HG02588 (cell line): ENCODE results near the gene PCSK6.
A peak's percentile ranks its signal among the peaks of the same experiment; 100 is the strongest.
"Not testable (repeated sequence)": the region's sequence is repeated elsewhere in the genome, so short reads cannot be mapped to it uniquely, and the experiment has no call there.

Experiments
- ATAC-seq: cut with Tn5 transposase; IDR thresholded peaks from one replicate; pipeline ENCODE4 v1.9.1; 2021; ENCODE audit warnings: mild to moderate bottlenecking, moderate library complexity; ENCODE audit not compliant: unreplicated experiment

The PCSK6 gene

DNA sequence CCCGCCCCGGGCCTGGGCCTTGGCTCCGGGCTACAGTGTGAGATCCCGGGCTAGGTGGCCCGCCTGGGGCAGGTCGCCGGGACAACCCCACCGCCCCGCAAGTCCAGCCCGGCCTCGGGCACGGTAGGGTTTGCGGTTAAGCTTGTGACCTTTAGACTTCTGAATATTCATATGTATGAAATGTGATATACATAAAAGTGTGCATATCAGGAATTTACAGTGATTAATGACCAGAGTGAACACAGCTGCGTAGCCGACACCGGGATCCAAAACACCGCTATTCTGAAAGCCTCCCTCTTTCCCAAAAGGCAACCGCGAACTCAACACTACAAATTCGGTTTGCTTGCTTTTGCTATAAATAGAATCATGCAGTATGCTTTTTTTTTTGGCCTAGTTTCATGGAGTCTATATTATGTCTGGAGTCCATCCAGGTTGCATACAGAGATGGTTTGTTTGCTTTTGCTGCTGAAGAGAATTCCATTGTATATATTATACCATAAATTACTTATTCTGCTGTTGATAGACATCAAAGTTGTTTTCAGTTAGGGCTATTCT lies 193.8 kb downstream of the PCSK6 start:
- no peak for ATAC-seq

DNA sequence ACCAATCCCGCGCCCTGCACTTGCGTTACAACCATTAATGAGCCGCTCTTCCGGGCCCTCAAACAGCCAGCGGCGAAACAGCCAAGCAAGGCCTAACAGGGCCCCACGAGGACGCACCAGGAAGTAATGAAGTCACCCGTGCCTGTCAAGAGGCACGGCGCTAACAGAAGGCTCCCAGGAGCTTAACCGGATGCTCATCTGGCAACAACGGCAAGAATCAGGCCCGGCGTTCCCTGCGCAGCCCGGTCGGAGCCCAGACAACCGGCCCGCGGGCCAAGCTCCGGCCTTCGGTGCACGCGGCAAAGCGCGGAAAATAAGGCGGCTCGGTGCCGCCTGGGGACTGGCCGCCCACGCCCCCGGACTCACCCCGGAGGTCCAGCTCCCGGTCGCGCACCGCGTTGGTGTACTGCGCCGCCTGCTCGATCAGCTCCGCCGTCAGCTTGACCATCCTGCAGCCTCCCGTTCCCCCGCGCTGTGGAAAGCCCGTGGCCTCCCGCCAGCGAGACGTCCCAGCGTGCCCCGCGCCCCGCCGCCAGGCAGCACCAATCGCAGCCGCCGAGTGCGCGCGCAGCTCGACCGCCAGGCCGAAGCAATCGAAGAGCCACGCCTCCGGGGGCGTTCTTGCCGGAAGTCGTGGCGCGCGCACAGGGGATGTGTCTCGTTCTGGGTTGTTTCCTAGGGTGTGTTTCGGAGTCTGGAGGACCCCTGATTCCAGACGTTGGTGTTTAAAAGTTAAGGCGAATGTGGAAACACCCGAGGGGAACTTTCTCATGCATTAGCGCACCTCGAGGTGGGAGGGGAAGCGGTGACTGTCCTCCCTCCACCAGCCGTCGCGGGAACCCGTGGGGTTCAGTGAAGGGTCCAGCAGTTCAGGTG lies 194.5 kb downstream of the PCSK6 start, which contains the start of gene SNRPA1:
SNRPA1 (minus strand) TSS at position 518 of the 876 bp plus-strand sequence; CDS start at position 448, 70 bp downstream.
- ATAC-seq = peak; percentile 73

DNA sequence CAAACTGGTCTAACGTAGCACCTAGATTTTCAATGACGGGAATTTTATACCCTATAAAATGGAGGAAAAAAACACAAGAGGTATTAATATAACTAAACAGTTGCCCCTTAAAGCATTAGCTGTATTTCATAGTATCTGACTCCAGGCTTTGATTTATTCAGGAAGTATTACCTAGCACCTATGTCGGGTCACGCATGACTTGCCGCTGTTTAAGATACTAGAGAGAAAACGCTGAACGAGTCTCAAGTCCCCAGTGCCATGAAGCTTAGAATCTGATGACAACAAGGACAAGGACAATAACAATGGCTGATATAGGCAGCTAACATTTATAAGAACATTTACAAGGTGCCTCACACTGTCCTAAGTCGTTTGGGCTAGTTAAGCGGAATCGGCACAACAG lies 196.4 kb downstream of the PCSK6 start:
- ATAC-seq = no peak

DNA sequence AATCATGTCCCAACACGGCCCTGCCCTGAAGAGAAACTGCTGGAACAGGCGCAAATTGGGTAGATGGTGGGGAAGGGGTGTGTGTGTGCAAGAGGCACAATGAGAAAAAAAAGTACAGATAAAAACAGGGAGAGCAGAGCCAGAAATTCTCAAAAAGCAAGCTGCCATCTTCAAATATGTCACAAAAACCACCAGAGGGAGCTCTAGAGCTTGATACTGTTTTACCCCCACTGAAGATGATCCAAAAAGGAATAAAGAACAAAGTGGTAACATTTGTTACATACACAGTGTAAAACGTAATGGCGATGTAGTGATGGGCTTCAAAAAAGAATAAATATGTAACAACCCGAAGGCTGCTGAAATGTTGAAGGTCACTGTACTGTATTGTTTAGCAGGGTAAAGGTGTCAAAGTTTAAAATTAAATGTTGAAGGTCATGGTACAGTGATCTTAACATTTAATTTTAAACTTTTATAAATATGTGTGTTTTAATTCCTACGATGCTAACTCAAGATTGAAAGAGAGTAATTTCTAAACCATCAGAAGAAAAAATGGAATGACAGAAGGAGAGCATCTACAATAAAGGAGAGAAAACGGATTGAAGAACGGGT lies 200.5 kb downstream of the PCSK6 start:
- ATAC-seq = no peak

DNA sequence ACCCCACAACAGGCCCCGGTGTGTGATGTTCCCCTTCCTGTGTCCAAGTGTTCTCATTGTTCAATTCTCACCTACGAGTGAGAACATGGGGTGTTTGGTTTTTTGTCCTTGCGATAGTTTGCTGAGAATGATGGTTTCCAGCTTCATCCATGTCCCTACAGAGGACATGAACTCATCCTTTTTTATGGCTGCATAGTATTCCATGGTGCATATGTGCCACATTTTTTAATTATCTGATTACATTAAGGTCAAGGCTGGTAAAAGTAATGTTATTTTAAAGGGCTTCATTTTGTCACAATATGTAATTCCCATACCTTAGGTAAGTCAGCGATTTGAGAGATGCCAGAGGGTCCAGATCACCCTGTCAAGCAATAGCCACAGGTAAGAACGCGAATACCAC lies 202.2 kb downstream of the PCSK6 start:
- ATAC-seq = not testable (repeated sequence)

DNA sequence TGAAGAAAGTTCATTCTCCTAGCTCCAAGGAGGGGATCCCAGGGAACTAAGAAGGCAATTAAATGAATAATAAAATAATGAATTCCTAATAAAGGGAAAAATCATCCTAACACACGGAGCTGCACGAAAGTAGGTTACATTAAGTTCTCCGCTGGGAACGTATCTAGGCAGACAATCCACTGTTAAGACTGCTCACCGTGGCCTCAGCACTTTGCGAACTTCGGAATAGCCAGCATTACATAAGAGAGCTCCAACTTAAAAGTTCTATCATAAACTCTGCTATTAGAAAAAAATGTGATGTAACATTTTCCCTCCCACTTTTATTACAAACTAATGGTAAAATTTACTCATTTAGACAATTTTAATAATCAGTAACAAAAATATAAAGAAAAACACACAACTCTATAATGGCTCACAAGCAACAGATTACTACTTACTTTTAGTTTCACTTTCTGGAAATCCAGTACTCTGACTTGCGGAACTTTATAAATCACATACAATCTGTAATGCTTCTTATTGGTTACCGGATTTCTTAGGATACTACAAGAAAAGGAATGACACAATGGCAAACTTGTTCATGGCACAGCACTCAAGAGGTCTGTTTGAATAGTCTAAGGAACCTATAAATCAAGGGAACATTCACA lies 202.9 kb downstream of the PCSK6 start:
- no peak for ATAC-seq

DNA sequence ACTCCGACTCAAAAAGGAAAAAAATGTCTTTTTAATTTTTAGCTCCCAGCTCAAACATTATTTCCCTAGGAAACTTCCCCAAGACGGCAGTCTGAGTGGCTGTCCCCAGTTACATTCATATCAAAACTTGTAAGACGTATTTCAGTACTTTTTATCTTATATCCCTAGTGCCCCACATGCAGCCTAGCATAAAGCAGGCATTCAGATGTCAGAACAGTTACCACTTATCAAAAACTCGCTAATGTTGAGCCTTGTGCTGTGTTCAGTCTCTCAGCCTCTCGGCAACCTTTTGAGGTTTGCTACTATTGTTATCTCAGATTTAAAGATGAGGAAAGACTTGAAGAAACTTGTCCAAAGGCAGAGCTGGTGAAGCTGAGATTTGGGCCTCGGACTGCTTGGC lies 205.6 kb downstream of the PCSK6 start:
- ATAC-seq = no peak

DNA sequence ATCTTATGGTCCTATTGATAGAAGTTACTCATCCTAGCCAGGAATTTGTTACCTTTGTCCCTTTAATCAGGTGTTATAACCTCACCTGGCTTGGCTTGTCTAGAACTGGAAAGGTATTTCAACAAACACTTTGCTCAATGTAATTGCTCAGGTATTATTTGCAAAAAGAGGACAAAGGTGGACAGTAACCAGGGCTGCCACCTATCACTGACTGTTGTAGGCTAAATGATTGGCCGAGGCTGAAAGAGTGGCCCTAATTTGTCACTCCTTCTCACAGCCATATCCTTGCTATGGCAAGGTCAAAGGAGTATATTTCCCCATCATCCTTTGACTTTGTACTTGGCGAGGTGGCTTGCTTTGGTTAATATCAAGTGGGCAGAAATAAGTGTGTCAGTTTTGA lies 209.5 kb downstream of the PCSK6 start:
- no peak for ATAC-seq

DNA sequence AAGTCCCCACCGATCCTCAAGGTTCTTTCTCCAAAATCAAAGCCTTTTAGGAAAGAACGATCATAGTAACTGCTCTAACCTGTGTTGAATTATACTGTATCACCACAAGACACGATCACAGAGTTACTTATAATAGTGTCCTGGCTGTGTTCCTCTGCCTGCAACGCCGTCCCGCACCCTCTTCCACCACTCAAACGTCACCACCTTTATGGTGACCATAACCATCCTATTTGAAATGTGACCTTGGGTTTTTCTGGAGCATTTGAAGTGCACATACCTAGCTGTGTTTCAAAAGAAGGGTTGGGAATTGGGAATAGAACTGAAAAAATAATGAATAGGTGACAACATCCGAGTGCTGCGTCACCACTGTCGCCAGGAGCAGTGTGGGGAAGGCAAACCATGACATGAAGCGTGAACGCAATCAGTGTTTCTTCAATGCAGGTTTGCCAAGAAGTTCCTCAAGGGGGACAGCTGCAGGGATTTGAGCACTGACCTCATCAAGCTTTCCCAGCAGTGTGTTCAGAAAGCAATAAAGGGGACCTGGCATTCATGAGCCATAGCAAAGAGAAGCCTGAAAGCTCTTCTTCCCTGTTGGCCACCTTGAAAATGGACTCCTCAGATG lies 211.5 kb downstream of the PCSK6 start:
- ATAC-seq = no peak

DNA sequence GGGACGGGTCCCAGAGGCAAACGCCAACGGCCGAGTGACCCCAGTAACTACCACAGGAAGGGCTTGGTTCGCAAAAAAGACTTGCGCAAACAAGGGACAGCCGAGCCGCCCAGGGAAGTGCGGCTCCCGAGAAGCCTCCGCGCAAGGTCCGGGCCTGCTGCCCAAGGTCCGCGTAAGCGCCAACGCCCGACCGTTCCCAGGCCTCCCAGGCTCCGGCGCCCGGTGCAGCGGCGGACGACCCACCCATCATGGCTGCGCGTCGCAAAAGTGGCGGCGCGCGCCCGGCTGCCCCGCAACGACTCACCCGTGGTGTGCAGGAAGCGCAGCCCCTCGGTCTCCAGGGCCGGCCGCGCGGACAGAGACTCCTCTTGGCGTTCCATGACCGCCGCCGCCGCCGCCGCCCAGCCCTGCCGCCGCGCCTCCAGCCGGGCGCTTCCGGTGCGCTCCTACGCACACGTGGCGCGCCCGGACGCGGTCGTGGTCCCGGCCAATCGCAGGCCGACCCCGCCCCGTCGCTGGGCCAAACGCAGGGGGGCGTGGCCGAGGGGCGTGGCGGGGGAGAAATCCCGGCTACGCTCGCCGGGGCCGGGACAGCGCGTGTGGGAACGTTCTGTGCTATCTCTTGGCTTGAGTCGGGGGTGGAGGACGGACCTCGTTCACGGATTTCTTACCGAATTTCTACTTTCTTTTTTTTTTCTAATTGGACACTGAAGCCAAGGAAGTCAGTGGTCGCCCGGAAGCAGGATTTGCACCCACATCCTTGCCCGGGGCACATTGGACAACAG lies 212.3 kb downstream of the PCSK6 start, which contains the start of gene SELENOS:
SELENOS (minus strand) TSS at position 448 of the 785 bp plus-strand sequence; CDS start at position 380, 68 bp downstream.
- ATAC-seq = peak; percentile 90

DNA sequence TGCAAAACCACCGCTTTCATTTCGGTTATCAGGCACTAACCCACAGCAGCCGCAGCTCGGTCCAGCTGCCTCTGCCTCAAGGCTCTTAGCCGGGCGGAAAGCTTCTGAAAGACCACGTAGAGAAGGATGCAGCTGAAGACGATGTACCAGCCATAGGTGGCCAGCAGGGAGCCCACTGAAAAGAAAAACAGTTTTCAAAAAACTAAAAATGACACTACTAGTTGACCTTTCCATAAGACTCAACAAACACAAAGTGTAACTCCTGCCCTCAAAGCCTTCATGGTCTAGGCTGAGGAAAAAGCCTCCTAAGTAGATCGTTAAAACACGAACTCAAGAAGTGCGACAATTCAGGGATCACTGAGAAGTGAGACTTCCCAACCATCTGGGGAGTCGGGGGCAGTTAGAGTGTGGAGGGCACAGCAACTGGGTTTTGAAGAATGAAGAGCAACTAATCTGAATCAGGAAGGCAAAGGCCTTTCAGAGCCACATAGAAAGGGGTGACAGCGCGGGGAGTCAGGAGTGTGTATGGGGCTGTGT lies 212.9 kb downstream of the PCSK6 start:
- no peak for ATAC-seq

DNA sequence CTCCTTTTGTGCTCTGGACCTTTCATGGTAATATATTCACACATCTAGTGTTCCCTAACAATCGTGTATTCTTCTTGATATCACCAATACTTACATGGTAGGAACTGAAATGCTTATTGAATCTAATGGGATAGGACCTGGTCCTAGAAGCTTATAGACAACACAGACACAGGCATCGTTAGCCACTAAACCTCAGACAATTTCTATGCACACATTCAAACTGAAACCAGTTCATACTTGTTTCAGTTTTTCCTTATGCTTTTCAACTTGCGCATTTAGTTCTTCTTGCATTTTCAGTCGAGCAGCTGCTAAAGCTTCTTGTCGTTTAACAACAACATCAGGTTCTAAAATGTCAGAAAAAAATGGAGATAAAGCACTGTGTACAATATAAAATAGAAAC lies 214.5 kb downstream of the PCSK6 start:
- peak; percentile 29 for ATAC-seq

DNA sequence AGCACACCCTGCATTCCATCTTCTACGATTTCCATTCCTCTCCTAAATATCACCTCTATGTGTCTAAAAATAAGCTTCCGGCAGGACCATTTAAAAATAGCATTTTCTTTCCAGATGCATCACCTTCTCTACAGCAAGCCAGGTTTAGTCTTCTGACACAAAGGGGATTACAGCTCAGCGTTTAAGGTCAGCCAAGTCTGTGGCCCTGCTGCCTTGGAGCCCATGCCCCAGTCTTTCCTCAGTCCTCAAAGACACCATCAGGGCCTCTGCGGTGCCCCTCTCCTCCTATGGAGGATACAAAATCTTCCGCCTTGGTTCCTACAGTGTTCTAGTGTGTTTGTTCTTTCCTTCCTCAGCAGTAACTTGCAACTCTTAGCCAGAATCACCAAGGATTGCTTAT lies 216.0 kb downstream of the PCSK6 start:
- no peak for ATAC-seq

DNA sequence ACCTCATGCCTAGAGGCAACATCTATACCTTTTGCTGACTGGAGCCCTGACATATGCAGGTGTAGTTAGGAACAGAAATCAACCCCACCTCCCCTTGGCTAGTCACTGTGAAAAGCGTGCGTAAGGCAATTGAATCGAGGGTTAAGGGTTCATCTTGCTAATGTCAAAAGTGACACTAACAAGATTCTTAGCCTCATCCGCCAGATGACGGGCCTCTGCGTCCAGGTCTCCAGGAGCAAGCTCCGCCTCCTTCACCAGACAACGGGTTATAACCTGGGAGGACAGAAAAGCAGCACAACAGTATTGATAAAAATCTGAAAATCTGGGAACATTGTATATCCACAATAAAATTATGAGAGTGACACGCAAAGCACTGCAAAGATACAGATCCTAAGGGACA lies 216.9 kb downstream of the PCSK6 start:
- no peak for ATAC-seq

DNA sequence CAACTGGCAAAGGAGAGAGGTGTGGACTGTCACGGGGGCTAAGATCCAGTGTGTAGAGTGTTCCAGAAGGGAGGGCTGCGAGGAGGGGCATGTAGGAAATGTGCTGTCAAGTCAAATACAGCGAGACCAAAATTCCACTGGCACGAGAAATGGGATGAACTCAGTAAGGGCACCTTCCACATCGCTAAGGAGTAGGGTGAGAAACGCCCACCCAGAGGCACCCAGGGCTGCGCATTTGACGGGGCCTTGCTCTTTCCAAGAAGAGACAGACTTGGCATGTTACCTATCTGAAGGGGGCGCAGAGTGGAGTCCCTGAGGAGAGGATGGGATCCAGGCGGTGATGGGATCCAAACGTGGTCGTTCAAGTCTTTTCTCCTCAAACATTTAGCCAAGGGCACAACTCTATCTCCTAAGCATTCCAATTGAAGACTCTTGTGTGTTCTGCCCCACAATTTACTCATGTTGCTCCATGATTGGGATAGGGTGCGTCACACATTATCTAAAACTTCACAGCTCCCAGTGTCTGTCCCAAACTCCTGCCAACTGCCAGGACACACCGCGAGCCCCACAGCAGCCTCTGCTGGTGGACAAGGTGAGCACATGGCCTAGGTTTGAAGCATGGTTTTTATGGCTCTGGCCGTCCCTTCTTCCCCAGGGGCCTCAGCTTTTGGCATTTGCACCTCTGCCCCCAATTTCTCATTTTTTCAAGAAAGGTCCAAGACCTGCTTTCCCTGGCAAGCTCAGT lies 219.9 kb downstream of the PCSK6 start:
- no peak for ATAC-seq

DNA sequence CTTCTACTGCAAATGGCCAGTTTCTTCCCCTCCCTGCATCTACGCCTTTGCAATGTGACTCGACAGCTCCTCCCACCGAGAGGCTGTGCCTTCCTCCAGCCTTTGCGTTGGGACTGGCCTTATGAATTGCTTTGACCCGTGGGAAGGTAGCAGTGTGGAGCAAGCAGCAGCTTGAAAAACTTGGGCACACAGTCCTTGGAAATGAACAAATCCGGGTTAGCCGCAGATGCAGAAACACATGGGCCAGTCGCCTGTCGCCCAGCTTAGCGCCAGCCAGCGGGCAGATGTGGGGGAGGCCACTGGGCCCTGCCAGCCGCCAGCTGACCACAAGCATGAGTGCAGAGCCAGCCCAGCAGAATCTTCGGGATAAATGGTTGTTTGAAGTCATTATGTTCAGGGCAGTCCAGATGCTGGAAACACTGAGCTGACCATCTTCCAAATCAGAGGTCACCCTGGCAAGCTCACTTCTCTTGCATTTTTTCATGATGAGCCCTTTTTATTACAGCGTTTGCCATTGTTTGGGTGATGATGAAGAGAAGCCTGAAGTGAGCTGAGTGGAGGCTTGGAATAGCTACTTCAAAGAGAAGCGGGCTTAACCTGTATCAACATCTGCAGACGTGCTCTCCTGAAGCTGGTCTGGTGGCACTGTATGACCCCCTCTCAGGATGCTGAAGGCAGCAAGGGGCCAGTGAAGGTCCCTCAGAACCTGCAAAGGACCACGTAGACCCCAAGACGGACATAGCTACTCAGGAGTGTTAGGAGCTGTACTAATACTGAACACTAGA lies 222.0 kb downstream of the PCSK6 start:
- no peak for ATAC-seq

DNA sequence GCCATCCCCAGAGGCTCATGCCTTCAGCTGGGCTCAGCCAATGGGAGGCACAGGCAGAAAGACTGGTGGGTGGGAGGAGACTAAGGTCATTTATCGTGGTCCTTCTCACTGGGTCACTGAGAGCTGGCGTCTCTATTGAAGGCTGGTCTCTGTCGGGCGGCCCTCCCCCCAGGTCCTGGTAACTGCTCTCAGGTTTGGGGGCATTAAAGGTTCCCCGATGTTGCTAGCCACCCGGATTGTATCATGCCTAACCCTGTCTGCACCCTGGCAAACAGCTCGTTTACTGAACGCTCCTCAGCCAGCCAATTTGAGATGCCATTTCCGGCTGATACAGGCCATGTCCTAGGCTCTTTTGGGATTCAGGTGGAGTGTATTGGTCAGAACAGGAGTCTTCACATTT lies 222.7 kb downstream of the PCSK6 start:
- ATAC-seq = no peak

DNA sequence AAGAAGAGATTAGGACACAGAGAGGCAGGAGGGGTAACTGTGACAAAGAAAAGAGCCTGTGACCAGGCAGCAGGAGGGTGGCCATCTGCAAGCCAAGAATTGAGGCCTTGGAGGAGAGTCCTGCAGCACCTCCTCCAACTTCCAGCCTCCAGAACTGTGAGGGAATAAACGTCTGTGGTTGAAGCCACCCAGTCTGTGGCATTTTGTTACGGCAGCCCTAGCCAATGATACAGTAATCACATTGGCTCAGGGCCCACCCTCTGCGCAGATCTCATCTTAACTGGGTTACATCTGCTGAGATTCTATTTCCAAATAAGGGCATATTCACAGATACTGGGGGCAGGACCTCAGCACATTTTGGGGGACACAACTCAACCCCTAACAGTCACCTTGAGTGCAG lies 223.5 kb downstream of the PCSK6 start:
- no peak for ATAC-seq
